ENCODE measurements around the gene NCAM2. TPM values are rescaled to one million over a fixed set of nuclear protein-coding genes. Genes with fewer than 3 reads are reported as not detected.

The NCAM2 gene
- polyA plus RNA-seq, 1 donor from 2014 or later = 9.8 TPM

DNA sequence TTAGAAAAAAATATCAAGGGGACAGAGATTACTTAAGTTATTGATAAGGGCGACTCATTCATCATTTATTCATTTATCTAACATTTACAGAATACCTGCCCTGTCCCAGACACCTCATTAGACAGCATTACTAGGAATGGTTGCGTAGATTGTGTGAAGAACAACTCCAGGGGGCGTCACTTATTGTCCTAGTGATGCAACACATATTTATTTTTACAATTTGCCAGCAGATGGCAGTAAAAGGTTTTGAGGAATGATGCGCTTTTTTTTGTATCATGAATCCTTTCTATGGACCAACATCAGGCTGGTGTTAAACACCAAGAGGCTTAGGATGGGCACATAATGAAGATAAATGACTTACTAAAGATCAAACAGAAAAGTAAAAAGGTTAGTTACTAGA lies 5.5 kb downstream of the NCAM2 start:
- Histone ChIP-seq H3K9me2 (ENCODE audit: insufficient read depth, low read length) (no peaks in the 10 kb centered on the region), H3K4me3 (ENCODE audit: low read length) (no peak overlapping the region), H3K9me3 (ENCODE audit: low read length) (no peaks in the 10 kb centered on the region), H3K36me3 (ENCODE audit: insufficient read depth, low read length) (no peaks in the 10 kb centered on the region), H3K27me3 (ENCODE audit: insufficient read depth, low read depth, low read length) (no peaks in the 10 kb centered on the region), H3F3A (ENCODE audit: insufficient read depth, low read length, poor library complexity, severe bottlenecking) (no peaks in the 10 kb centered on the region), H2AFZ (ENCODE audit: low read depth, low read length) (no peak overlapping the region), H3K9ac (ENCODE audit: low read length) (no peak overlapping the region), H3K27ac (ENCODE audit: low read length) (no peak overlapping the region), H3K4me2 (ENCODE audit: low read length) (no peak overlapping the region), H4K20me1 (ENCODE audit: insufficient read depth) (no peaks in the 10 kb centered on the region), H3K79me2 (replicated peaks; ENCODE audit: insufficient read depth, low read length) (no peaks in the 10 kb centered on the region)
- peak; percentile 59 for TF ChIP-seq RAD21 (conservative IDR thresholded peaks at IDR 0.05)
- TF ChIP-seq SMC3 (conservative IDR thresholded peaks at IDR 0.05; ENCODE audit: poor library complexity) = peak; percentile 67
- no peak for TF ChIP-seq EZH2 (IDR thresholded peaks at IDR 0.05; ENCODE audit: borderline replicate concordance, insufficient read depth, low read length, poor library complexity, severe bottlenecking)
- TF ChIP-seq, protein P1, sequence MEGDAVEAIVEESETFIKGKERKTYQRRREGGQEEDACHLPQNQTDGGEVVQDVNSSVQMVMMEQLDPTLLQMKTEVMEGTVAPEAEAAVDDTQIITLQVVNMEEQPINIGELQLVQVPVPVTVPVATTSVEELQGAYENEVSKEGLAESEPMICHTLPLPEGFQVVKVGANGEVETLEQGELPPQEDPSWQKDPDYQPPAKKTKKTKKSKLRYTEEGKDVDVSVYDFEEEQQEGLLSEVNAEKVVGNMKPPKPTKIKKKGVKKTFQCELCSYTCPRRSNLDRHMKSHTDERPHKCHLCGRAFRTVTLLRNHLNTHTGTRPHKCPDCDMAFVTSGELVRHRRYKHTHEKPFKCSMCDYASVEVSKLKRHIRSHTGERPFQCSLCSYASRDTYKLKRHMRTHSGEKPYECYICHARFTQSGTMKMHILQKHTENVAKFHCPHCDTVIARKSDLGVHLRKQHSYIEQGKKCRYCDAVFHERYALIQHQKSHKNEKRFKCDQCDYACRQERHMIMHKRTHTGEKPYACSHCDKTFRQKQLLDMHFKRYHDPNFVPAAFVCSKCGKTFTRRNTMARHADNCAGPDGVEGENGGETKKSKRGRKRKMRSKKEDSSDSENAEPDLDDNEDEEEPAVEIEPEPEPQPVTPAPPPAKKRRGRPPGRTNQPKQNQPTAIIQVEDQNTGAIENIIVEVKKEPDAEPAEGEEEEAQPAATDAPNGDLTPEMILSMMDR (IDR thresholded peaks at IDR 0.05; ENCODE audit: poor library complexity, severe bottlenecking) = peak; percentile 66

DNA sequence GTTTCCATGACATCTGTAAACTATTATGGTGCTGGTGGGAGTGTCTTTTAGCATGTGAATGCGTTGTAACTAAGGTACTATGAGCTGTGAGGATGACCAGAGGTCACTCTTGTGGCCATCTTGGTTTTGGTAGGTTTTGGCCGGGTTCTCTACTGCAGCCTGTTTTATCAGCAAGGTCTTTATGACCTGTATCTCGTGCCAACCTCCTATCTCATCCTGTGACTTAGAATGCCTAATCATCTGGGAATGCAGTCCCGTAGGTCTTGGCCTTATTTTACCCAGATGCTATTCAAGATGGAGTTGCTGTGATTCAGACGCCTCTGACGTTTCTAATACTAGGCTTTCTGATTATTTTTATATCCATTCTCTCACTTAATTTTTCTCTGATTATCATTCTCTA lies 9.4 kb downstream of the NCAM2 start:
- H3F3A ChIP-seq (ENCODE audit: insufficient read depth, low read length, poor library complexity, severe bottlenecking) = no peaks in the 10 kb centered on the region
- no peak overlapping the region for H2AFZ ChIP-seq (ENCODE audit: low read depth, low read length)
- no peaks in the 10 kb centered on the region for H3K36me3 ChIP-seq (ENCODE audit: insufficient read depth, low read length)
- no peak overlapping the region for H3K27ac ChIP-seq (ENCODE audit: low read length)
- H3K4me3 ChIP-seq (ENCODE audit: low read length) = no peak overlapping the region
- H3K9me2 ChIP-seq (ENCODE audit: insufficient read depth, low read length) = no peaks in the 10 kb centered on the region
- H4K20me1 ChIP-seq (ENCODE audit: insufficient read depth) = no peaks in the 10 kb centered on the region
- H3K79me2 ChIP-seq (replicated peaks; ENCODE audit: insufficient read depth, low read length) = no peaks in the 10 kb centered on the region
- H3K9me3 ChIP-seq (ENCODE audit: low read length) = no peaks in the 10 kb centered on the region
- no peak overlapping the region for H3K9ac ChIP-seq (ENCODE audit: low read length)
- no peak overlapping the region for H3K4me2 ChIP-seq (ENCODE audit: low read length)
- H3K27me3 ChIP-seq (ENCODE audit: insufficient read depth, low read depth, low read length) = no peaks in the 10 kb centered on the region
- TF ChIP-seq RAD21 (conservative IDR thresholded peaks at IDR 0.05) (no peak), SMC3 (conservative IDR thresholded peaks at IDR 0.05; ENCODE audit: poor library complexity) (no peak), EP300 (conservative IDR thresholded peaks at IDR 0.05; ENCODE audit: poor library complexity, severe bottlenecking) (no peak), POLR2AphosphoS5 (IDR thresholded peaks at IDR 0.05) (no peak), MXI1 (conservative IDR thresholded peaks at IDR 0.05; ENCODE audit: poor library complexity, severe bottlenecking) (no peak), TAF1 (IDR thresholded peaks at IDR 0.05; ENCODE audit: low read depth) (no peak), EZH2 (IDR thresholded peaks at IDR 0.05; ENCODE audit: borderline replicate concordance, insufficient read depth, low read length, poor library complexity, severe bottlenecking) (no peak)
- TF ChIP-seq, protein P1 (IDR thresholded peaks at IDR 0.05; ENCODE audit: poor library complexity, severe bottlenecking) = no peak
- TF ChIP-seq, protein P2, sequence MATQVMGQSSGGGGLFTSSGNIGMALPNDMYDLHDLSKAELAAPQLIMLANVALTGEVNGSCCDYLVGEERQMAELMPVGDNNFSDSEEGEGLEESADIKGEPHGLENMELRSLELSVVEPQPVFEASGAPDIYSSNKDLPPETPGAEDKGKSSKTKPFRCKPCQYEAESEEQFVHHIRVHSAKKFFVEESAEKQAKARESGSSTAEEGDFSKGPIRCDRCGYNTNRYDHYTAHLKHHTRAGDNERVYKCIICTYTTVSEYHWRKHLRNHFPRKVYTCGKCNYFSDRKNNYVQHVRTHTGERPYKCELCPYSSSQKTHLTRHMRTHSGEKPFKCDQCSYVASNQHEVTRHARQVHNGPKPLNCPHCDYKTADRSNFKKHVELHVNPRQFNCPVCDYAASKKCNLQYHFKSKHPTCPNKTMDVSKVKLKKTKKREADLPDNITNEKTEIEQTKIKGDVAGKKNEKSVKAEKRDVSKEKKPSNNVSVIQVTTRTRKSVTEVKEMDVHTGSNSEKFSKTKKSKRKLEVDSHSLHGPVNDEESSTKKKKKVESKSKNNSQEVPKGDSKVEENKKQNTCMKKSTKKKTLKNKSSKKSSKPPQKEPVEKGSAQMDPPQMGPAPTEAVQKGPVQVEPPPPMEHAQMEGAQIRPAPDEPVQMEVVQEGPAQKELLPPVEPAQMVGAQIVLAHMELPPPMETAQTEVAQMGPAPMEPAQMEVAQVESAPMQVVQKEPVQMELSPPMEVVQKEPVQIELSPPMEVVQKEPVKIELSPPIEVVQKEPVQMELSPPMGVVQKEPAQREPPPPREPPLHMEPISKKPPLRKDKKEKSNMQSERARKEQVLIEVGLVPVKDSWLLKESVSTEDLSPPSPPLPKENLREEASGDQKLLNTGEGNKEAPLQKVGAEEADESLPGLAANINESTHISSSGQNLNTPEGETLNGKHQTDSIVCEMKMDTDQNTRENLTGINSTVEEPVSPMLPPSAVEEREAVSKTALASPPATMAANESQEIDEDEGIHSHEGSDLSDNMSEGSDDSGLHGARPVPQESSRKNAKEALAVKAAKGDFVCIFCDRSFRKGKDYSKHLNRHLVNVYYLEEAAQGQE (IDR thresholded peaks at IDR 0.05; ENCODE audit: borderline replicate concordance) = no peak
